ENCODE measurements around the gene SOX5. TPM values are rescaled to one million over a fixed set of nuclear protein-coding genes. Genes with fewer than 3 reads are reported as not detected.

Gene SOX5
- total RNA-seq, 2 experiments from 2014 or later, result 0.69 to 0.70 TPM

- H3K4me3 Mint-ChIP-seq, result no peak overlapping the region
- no peaks in the 10 kb centered on the region for H3K27me3 Mint-ChIP-seq
- no peak for DNase-seq
- ChIA-PET POLR2A (no interaction called here), CTCF (no interaction called here)
- no peaks in the 10 kb centered on the region for H3K4me1 Mint-ChIP-seq (ENCODE audit: low read depth)
- no peaks in the 10 kb centered on the region for H3K36me3 Mint-ChIP-seq
- intact Hi-C loops (cut with micrococcal nuclease), result no loop called here
- H3K9me3 Mint-ChIP-seq, result peaks cover 3% of the 10 kb centered on the region
- no peak overlapping the region for H3K27ac Mint-ChIP-seq
Observed at GRCh38 chr12:23817345-23817744, 132.1 kb downstream of the SOX5 start.

GRCh38 chr12:23816394-23816851 lies 133.0 kb downstream of the SOX5 start:
- Mint-ChIP-seq H3K4me1 (ENCODE audit: low read depth) (no peaks in the 10 kb centered on the region), H3K4me3 (no peak overlapping the region), H3K36me3 (no peaks in the 10 kb centered on the region), H3K27ac (no peak overlapping the region), H3K27me3 (no peaks in the 10 kb centered on the region), H3K9me3 (peaks cover 2% of the 10 kb centered on the region)
- POLR2A ChIA-PET, result no interaction called here
- no peak for DNase-seq
- intact Hi-C loops (cut with micrococcal nuclease), result no loop called here
- CTCF ChIA-PET, result no interaction called here

GRCh38 chr12:23815810-23816209 lies 133.7 kb downstream of the SOX5 start:
- POLR2A ChIA-PET, result no interaction called here
- intact Hi-C loops (cut with micrococcal nuclease), result no loop called here
- Mint-ChIP-seq H3K27ac (no peak overlapping the region), H3K9me3 (no peaks in the 10 kb centered on the region), H3K4me3 (no peak overlapping the region), H3K36me3 (no peaks in the 10 kb centered on the region), H3K4me1 (ENCODE audit: low read depth) (no peaks in the 10 kb centered on the region), H3K27me3 (no peaks in the 10 kb centered on the region)
- no peak for DNase-seq
- CTCF ChIA-PET, result no interaction called here

- ChIA-PET CTCF (no interaction called here), POLR2A (no interaction called here)
- Mint-ChIP-seq H3K9me3 (no peaks in the 10 kb centered on the region), H3K4me1 (ENCODE audit: low read depth) (no peaks in the 10 kb centered on the region), H3K4me3 (no peak overlapping the region), H3K27ac (no peak overlapping the region), H3K36me3 (no peaks in the 10 kb centered on the region), H3K27me3 (no peaks in the 10 kb centered on the region)
- intact Hi-C loops (cut with micrococcal nuclease), result no loop called here
- no peak for DNase-seq
Observed at GRCh38 chr12:23813206-23813605, 136.3 kb downstream of the SOX5 start.

- intact Hi-C loops (cut with micrococcal nuclease), result no loop called here
- Mint-ChIP-seq H3K27me3 (no peaks in the 10 kb centered on the region), H3K4me3 (no peak overlapping the region), H3K4me1 (ENCODE audit: low read depth) (no peaks in the 10 kb centered on the region), H3K27ac (no peak overlapping the region), H3K36me3 (no peaks in the 10 kb centered on the region), H3K9me3 (peaks cover 3% of the 10 kb centered on the region)
- DNase-seq, result no peak
- ChIA-PET POLR2A (no interaction called here), CTCF (no interaction called here)
Observed at GRCh38 chr12:23810329-23810902, 139.1 kb downstream of the SOX5 start.

GRCh38 chr12:23803540-23803939 lies 145.9 kb downstream of the SOX5 start:
- Mint-ChIP-seq H3K36me3 (no peaks in the 10 kb centered on the region), H3K27me3 (no peaks in the 10 kb centered on the region), H3K4me3 (no peak overlapping the region), H3K9me3 (peaks cover 3% of the 10 kb centered on the region), H3K27ac (no peak overlapping the region), H3K4me1 (ENCODE audit: low read depth) (no peaks in the 10 kb centered on the region)
- intact Hi-C loops (cut with micrococcal nuclease), result no loop called here
- POLR2A ChIA-PET, result no interaction called here
- CTCF ChIA-PET, result no interaction called here
- DNase-seq, result no peak

GRCh38 chr12:23795494-23795893 lies 154.0 kb downstream of the SOX5 start:
- no peaks in the 10 kb centered on the region for H3K36me3 Mint-ChIP-seq
- CTCF ChIA-PET, result no interaction called here
- no peak overlapping the region for H3K27ac Mint-ChIP-seq
- H3K27me3 Mint-ChIP-seq, result no peaks in the 10 kb centered on the region
- H3K4me1 Mint-ChIP-seq (ENCODE audit: low read depth), result no peaks in the 10 kb centered on the region
- DNase-seq, result no peak
- no peaks in the 10 kb centered on the region for H3K9me3 Mint-ChIP-seq
- intact Hi-C loops (cut with micrococcal nuclease), result no loop called here
- H3K4me3 Mint-ChIP-seq, result no peak overlapping the region
- POLR2A ChIA-PET, result no interaction called here

GRCh38 chr12:23781118-23781517 lies 168.4 kb downstream of the SOX5 start:
- intact Hi-C loops (cut with micrococcal nuclease), result no loop called here
- Mint-ChIP-seq H3K27me3 (no peaks in the 10 kb centered on the region), H3K4me3 (no peak overlapping the region), H3K27ac (no peak overlapping the region), H3K36me3 (no peaks in the 10 kb centered on the region), H3K9me3 (no peaks in the 10 kb centered on the region), H3K4me1 (ENCODE audit: low read depth) (no peaks in the 10 kb centered on the region)
- no peak for DNase-seq
- CTCF ChIA-PET, result no interaction called here
- POLR2A ChIA-PET, result no interaction called here

- Mint-ChIP-seq H3K27me3 (no peaks in the 10 kb centered on the region), H3K4me3 (no peak overlapping the region), H3K9me3 (peaks cover 4% of the 10 kb centered on the region), H3K27ac (no peak overlapping the region), H3K36me3 (no peaks in the 10 kb centered on the region), H3K4me1 (ENCODE audit: low read depth) (no peaks in the 10 kb centered on the region)
- intact Hi-C loops (cut with micrococcal nuclease), result no loop called here
- POLR2A ChIA-PET, result no interaction called here
- CTCF ChIA-PET, result no interaction called here
- no peak for DNase-seq
Observed at GRCh38 chr12:23775208-23775607, 174.3 kb downstream of the SOX5 start.

- H3K27me3 Mint-ChIP-seq, result no peaks in the 10 kb centered on the region
- no peak overlapping the region for H3K27ac Mint-ChIP-seq
- H3K36me3 Mint-ChIP-seq, result no peaks in the 10 kb centered on the region
Observed at GRCh38 chr12:23771240-23771949, 178.1 kb downstream of the SOX5 start.

GRCh38 chr12:23770202-23770938 lies 179.1 kb downstream of the SOX5 start:
- intact Hi-C loops (cut with micrococcal nuclease), result no loop called here
- DNase-seq, result no peak
- Mint-ChIP-seq H3K36me3 (no peaks in the 10 kb centered on the region), H3K4me3 (no peak overlapping the region), H3K27ac (no peak overlapping the region), H3K9me3 (no peaks in the 10 kb centered on the region), H3K27me3 (no peaks in the 10 kb centered on the region), H3K4me1 (ENCODE audit: low read depth) (no peaks in the 10 kb centered on the region)
- ChIA-PET CTCF (no interaction called here), POLR2A (no interaction called here)

More at GRCh38 chr12:23771240-23771949, 178.1 kb downstream of the SOX5 start:
- Mint-ChIP-seq H3K4me1 (ENCODE audit: low read depth) (no peaks in the 10 kb centered on the region), H3K4me3 (no peak overlapping the region), H3K9me3 (peaks cover 4% of the 10 kb centered on the region)
- intact Hi-C loops (cut with micrococcal nuclease), result no loop called here
- DNase-seq, result no peak
- POLR2A ChIA-PET, result no interaction called here
- CTCF ChIA-PET, result no interaction called here

- ChIA-PET POLR2A (no interaction called here), CTCF (no interaction called here)
- intact Hi-C loops (cut with micrococcal nuclease), result no loop called here
- Mint-ChIP-seq H3K9me3 (no peaks in the 10 kb centered on the region), H3K36me3 (no peaks in the 10 kb centered on the region), H3K4me1 (ENCODE audit: low read depth) (no peaks in the 10 kb centered on the region), H3K27me3 (no peaks in the 10 kb centered on the region), H3K4me3 (no peak overlapping the region), H3K27ac (no peak overlapping the region)
- DNase-seq, result no peak
Observed at GRCh38 chr12:23767834-23768233, 181.6 kb downstream of the SOX5 start.

- CTCF ChIA-PET, result interaction anchor here (0.8 kb wide), 1 partner anchor 796 kb away, joined by 4 read pairs; no protein-coding TSS in a partner anchor
- intact Hi-C loops (cut with micrococcal nuclease), result no loop called here
- Mint-ChIP-seq H3K27ac (no peak overlapping the region), H3K4me3 (no peak overlapping the region), H3K36me3 (no peaks in the 10 kb centered on the region), H3K27me3 (no peaks in the 10 kb centered on the region), H3K9me3 (no peaks in the 10 kb centered on the region), H3K4me1 (ENCODE audit: low read depth) (no peaks in the 10 kb centered on the region)
- DNase-seq, result no peak
- POLR2A ChIA-PET, result no interaction called here
Observed at GRCh38 chr12:23763724-23764123, 185.7 kb downstream of the SOX5 start.
